PC-9 (cell line): ENCODE measurements around the gene OBSCN. TPM values are rescaled to one million over a fixed set of nuclear protein-coding genes. Genes with fewer than 3 reads are reported as not detected.
A peak's percentile ranks its signal among the peaks of the same experiment; 100 is the strongest.

Source experiments
- BruUV-seq: library from RNA; stranded (reverse); fragments of 400-500 nt; replicated peaks from 2 replicates; lab custom pipeline; 2021; lab: Mats Ljungman, UMichigan
- CTCF ChIA-PET: fragments of 300-600 bp; sonication (Branson Sonifier 250); formaldehyde crosslinking; loops from one replicate; lab custom pipeline; 2022; ENCODE audit warnings: antibody characterized with exemption; lab: Charles Lee
- POLR2A ChIA-PET: fragments of 300-600 bp; sonication (Branson Sonifier 250); formaldehyde crosslinking; loops from one replicate; lab custom pipeline; 2022; ENCODE audit warnings: antibody characterized with exemption; ENCODE audit not compliant: unreplicated experiment; lab: Charles Lee
- DNase-seq, 2 experiments: peaks; one replicate each; pipeline versions ENCODE4 v3.0.0 to v3.0.0-alpha.2; 2015 to 2022; ENCODE audit warnings: mixed read lengths in 1 of 2
- H2AFZ ChIP-seq: fragments of 200-600 bp; sonication (generic); 2 replicates; pipeline ENCODE4 v1.8.1; 2017; ENCODE audit warnings: antibody characterized with exemption
- H3F3A ChIP-seq: fragments of 200-600 bp; sonication (generic); 2 replicates; pipeline ENCODE4 v1.8.1; 2017; ENCODE audit warnings: antibody characterized with exemption, mild to moderate bottlenecking, low read depth; ENCODE audit not compliant: insufficient read depth
- H3K27ac ChIP-seq: fragments of 200-600 bp; sonication (generic); 2 replicates; pipeline ENCODE4 v1.6.1; 2016; ENCODE audit warnings: mixed run types
- H3K27me3 ChIP-seq: fragments of 200-600 bp; sonication (generic); 2 replicates; pipeline ENCODE4 v1.6.1; 2016; ENCODE audit warnings: low read depth, mixed run types; ENCODE audit not compliant: insufficient read depth
- H3K36me3 ChIP-seq: fragments of 200-600 bp; sonication (generic); 2 replicates; pipeline ENCODE4 v1.6.1; 2016; ENCODE audit warnings: low read depth, mixed run types
- H3K4me1 ChIP-seq: fragments of 200-600 bp; sonication (generic); replicated peaks from 2 replicates; pipeline ENCODE4 v1.6.1; 2016; ENCODE audit warnings: mixed run types; ENCODE audit not compliant: insufficient read depth
- H3K4me2 ChIP-seq: fragments of 200-600 bp; sonication (generic); 2 replicates; pipeline ENCODE4 v1.6.1; 2017; ENCODE audit warnings: mixed run types
- H3K4me3 ChIP-seq: fragments of 200-600 bp; sonication (generic); 2 replicates; pipeline ENCODE4 v1.6.1; 2016; ENCODE audit warnings: mixed run types
- H3K79me2 ChIP-seq: fragments of 200-600 bp; sonication (generic); 2 replicates; pipeline ENCODE4 v1.6.1; 2017; ENCODE audit warnings: low read depth, mixed run types
- H3K9me2 ChIP-seq: fragments of 200-600 bp; sonication (generic); 2 replicates; pipeline ENCODE4 v1.8.1; 2017; ENCODE audit warnings: mild to moderate bottlenecking; ENCODE audit not compliant: insufficient read depth
- H3K9me3 ChIP-seq: fragments of 200-600 bp; sonication (generic); 2 replicates; pipeline ENCODE4 v1.8.1; 2016; ENCODE audit warnings: low read depth; ENCODE audit not compliant: insufficient read depth
- H4K20me1 ChIP-seq: fragments of 200-600 bp; sonication (generic); 2 replicates; pipeline ENCODE4 v1.8.1; 2017; ENCODE audit not compliant: insufficient read depth
- CTCF ChIP-seq: fragments of 200-600 bp; sonication (generic); conservative IDR thresholded peaks from 2 replicates; pipeline ENCODE4 v1.6.1; 2017; ENCODE audit warnings: mixed run types, antibody characterized with exemption, mild to moderate bottlenecking, moderate library complexity
- EZH2 ChIP-seq: fragments of 200-600 bp; sonication (generic); IDR thresholded peaks from 2 replicates; pipeline ENCODE4 v1.8.0; 2017; ENCODE audit warnings: antibody characterized with exemption, low read depth
- intact Hi-C: fragments of 100-400 bp; cut with micrococcal nuclease; formaldehyde crosslinking; loops from one replicate; pipeline ENCODE4 v1.10.0; 2022; ENCODE audit not compliant: unreplicated experiment
- total RNA-seq: library from RNA; stranded (reverse); gene quantifications from 2 replicates; pipeline ENCODE4 v1.2.3, GENCODE V29; 2021

Gene OBSCN
- total RNA-seq, 1 experiment from 2014 or later = 62.9 TPM

- intact Hi-C loops = loop anchor here (5.0 kb wide), 1 partner anchor 93 kb away; no protein-coding TSS in a partner anchor
- no peak overlapping the region for H2AFZ ChIP-seq
- peaks cover 16% of the 10 kb centered on the region; the same call in 1 of the 2 replicates for H4K20me1 ChIP-seq
- H3K9me2 ChIP-seq = no peaks in the 10 kb centered on the region
- no peaks in the 10 kb centered on the region for H3K9me3 ChIP-seq
- no peak for TF ChIP-seq CTCF
- TF ChIP-seq EZH2 = no peak
- CTCF ChIA-PET = interaction anchor here (0.6 kb wide), 1 partner anchor 20 kb away, joined by 8 read pairs; no protein-coding TSS in a partner anchor
- H3K27me3 ChIP-seq = no peaks in the 10 kb centered on the region
- no peak overlapping the region for H3K27ac ChIP-seq
- POLR2A ChIA-PET = interaction anchor here (0.6 to 0.7 kb wide), 3 partner anchors 24 to 227 kb away, joined by 9 to 22 read pairs (median 13); no protein-coding TSS in a partner anchor
- peaks cover 13% of the 10 kb centered on the region for H3K36me3 ChIP-seq
- H3K4me3 ChIP-seq = no peak overlapping the region
- DNase-seq = no peak
- peak overlapping the region; percentile 34; the same call in 1 of the 2 replicates for H3K4me2 ChIP-seq
- peaks cover 34% of the 10 kb centered on the region for H3F3A ChIP-seq
- no TSS peak for BruUV-seq
- peaks cover 57% of the 10 kb centered on the region for H3K4me1 ChIP-seq
- H3K79me2 ChIP-seq = peaks cover 52% of the 10 kb centered on the region
Observed at GRCh38 chr1:228408869-228409805, 201.3 kb downstream of the OBSCN start.

GRCh38 chr1:228410015-228410414 lies 202.2 kb downstream of the OBSCN start:
- Histone ChIP-seq H3K9me2 (no peaks in the 10 kb centered on the region), H3K27ac (no peak overlapping the region), H3K79me2 (peaks cover 49% of the 10 kb centered on the region), H3K4me1 (peaks cover 48% of the 10 kb centered on the region), H3K9me3 (no peaks in the 10 kb centered on the region), H3K36me3 (peaks cover 5% of the 10 kb centered on the region; the same call in 1 of the 2 replicates), H3K4me2 (peak overlapping the region; percentile 34; the same call in 1 of the 2 replicates), H3F3A (peaks cover 29% of the 10 kb centered on the region), H4K20me1 (peaks cover 7% of the 10 kb centered on the region; the same call in 1 of the 2 replicates), H2AFZ (no peak overlapping the region), H3K4me3 (no peak overlapping the region), H3K27me3 (no peaks in the 10 kb centered on the region)
- DNase-seq = no peak
- BruUV-seq = no TSS peak
- CTCF ChIA-PET = no interaction called here
- intact Hi-C loops = loop anchor here (10.0 kb wide), 1 partner anchor 815 kb away; no protein-coding TSS in a partner anchor
- POLR2A ChIA-PET = interaction anchor here (0.6 to 0.7 kb wide), 4 partner anchors 23 to 228 kb away, joined by 4 to 22 read pairs (median 11); no protein-coding TSS in a partner anchor
- TF ChIP-seq EZH2 (no peak), CTCF (no peak)

- TF ChIP-seq CTCF = no peak
- TF ChIP-seq EZH2 = no peak
- Histone ChIP-seq H3K9me2 (no peaks in the 10 kb centered on the region), H4K20me1 (0 out of 2 replicates have a peak, but pooled peaks cover under 1% of the 10 kb centered on the region), H3K4me3 (no peak overlapping the region), H3K27me3 (no peaks in the 10 kb centered on the region), H2AFZ (no peak overlapping the region), H3K79me2 (peaks cover 49% of the 10 kb centered on the region), H3F3A (peaks cover 29% of the 10 kb centered on the region), H3K36me3 (0 out of 2 replicates have a peak, but pooled peaks cover 5% of the 10 kb centered on the region), H3K9me3 (no peaks in the 10 kb centered on the region), H3K4me2 (no peak overlapping the region), H3K27ac (no peak overlapping the region), H3K4me1 (peaks cover 50% of the 10 kb centered on the region)
- CTCF ChIA-PET = no interaction called here
- POLR2A ChIA-PET = no interaction called here
- DNase-seq = no peak
- intact Hi-C loops = loop anchor here (10.0 kb wide), 1 partner anchor 814 kb away; no protein-coding TSS in a partner anchor
- no TSS peak for BruUV-seq
Observed at GRCh38 chr1:228410671-228411070, 202.8 kb downstream of the OBSCN start.
